SW480 (cell line): ENCODE measurements around the gene FAM43B.

Source experiments
- DNase-seq: peaks from one replicate; pipeline ENCODE4 v3.0.0-alpha.2; 2016; ENCODE audit warnings: low spot score

FAM43B gene

GRCh38 chr1:20552728-20553445 lies 514 bp downstream of the FAM43B start:
- DNase-seq, result no peak

GRCh38 chr1:20555025-20555757 lies 2.8 kb downstream of the FAM43B start:
- no peak for DNase-seq

- no peak for DNase-seq
Measured at GRCh38 chr1:20555758-20556120, 3.4 kb downstream of the FAM43B start.

- DNase-seq, result no peak
Measured at GRCh38 chr1:20558191-20558590, 5.8 kb downstream of the FAM43B start.

GRCh38 chr1:20560966-20561365 lies 8.6 kb downstream of the FAM43B start:
- DNase-seq, result no peak

GRCh38 chr1:20565234-20565633 lies 12.9 kb downstream of the FAM43B start:
- DNase-seq, result no peak

GRCh38 chr1:20569523-20570098 lies 17.2 kb downstream of the FAM43B start:
- no peak for DNase-seq

- DNase-seq, result no peak
Measured at GRCh38 chr1:20571427-20571826, 19.1 kb downstream of the FAM43B start.

GRCh38 chr1:20573987-20574386 lies 21.6 kb downstream of the FAM43B start:
- no peak for DNase-seq

GRCh38 chr1:20574686-20575540 lies 22.5 kb downstream of the FAM43B start:
- peak; percentile 70 for DNase-seq

- no peak for DNase-seq
Measured at GRCh38 chr1:20575541-20576336, 23.4 kb downstream of the FAM43B start.

GRCh38 chr1:20578062-20578461 lies 25.7 kb downstream of the FAM43B start:
- no peak for DNase-seq

- no peak for DNase-seq
Measured at GRCh38 chr1:20578721-20579395, 26.5 kb downstream of the FAM43B start.

- DNase-seq, result peak; percentile 20
Measured at GRCh38 chr1:20584890-20585289, 32.5 kb downstream of the FAM43B start.

GRCh38 chr1:20586953-20587660 lies 34.7 kb downstream of the FAM43B start:
- no peak for DNase-seq

GRCh38 chr1:20587661-20588053 lies 35.3 kb downstream of the FAM43B start:
- peak; percentile 40 for DNase-seq

- DNase-seq, result peak; percentile 83
Measured at GRCh38 chr1:20588634-20589225, 36.4 kb downstream of the FAM43B start, which contains the start of gene CDA. Gene CDA (plus strand): TSS chr1:20589097. CDS start chr1:20589130, 33 bp downstream.

- DNase-seq, result no peak
Measured at GRCh38 chr1:20589331-20590278, 37.2 kb downstream of the FAM43B start.
